ENCODE data around the gene KCNG4. TPM values are rescaled to one million over a fixed set of nuclear protein-coding genes. Genes with fewer than 3 reads are reported as not detected.

The KCNG4 gene
- polyA plus RNA-seq, 1 donor from 2014 or later = not detected

GRCh38 chr16:84281074-84281473 is 41.3 kb upstream of the KCNG4 start:
- Histone ChIP-seq H3K4me3 (ENCODE audit: low read length) (no peak overlapping the region), H3K27ac (ENCODE audit: low read length) (no peak overlapping the region), H3K4me2 (ENCODE audit: low read length) (no peak overlapping the region), H4K20me1 (ENCODE audit: insufficient read depth) (no peaks in the 10 kb centered on the region), H3K79me2 (replicated peaks; ENCODE audit: insufficient read depth, low read length) (no peaks in the 10 kb centered on the region), H3K9me2 (ENCODE audit: insufficient read depth, low read length) (no peaks in the 10 kb centered on the region), H3K36me3 (ENCODE audit: insufficient read depth, low read length) (no peaks in the 10 kb centered on the region), H3K9ac (ENCODE audit: low read length) (no peak overlapping the region), H3F3A (ENCODE audit: insufficient read depth, low read length, poor library complexity, severe bottlenecking) (no peaks in the 10 kb centered on the region), H3K27me3 (ENCODE audit: insufficient read depth, low read depth, low read length) (no peaks in the 10 kb centered on the region), H2AFZ (ENCODE audit: low read depth, low read length) (no peak overlapping the region), H3K9me3 (ENCODE audit: low read length) (no peaks in the 10 kb centered on the region)
- TF ChIP-seq TAF1 (IDR thresholded peaks at IDR 0.05; ENCODE audit: low read depth) = no peak
- TF ChIP-seq POLR2AphosphoS5 (IDR thresholded peaks at IDR 0.05) = no peak

- Histone ChIP-seq H2AFZ (ENCODE audit: low read depth, low read length) (no peak overlapping the region), H3K27me3 (ENCODE audit: insufficient read depth, low read depth, low read length) (no peaks in the 10 kb centered on the region), H3K9ac (ENCODE audit: low read length) (no peak overlapping the region), H3K4me2 (ENCODE audit: low read length) (no peak overlapping the region), H3K79me2 (replicated peaks; ENCODE audit: insufficient read depth, low read length) (no peaks in the 10 kb centered on the region), H3K36me3 (ENCODE audit: insufficient read depth, low read length) (no peaks in the 10 kb centered on the region), H4K20me1 (ENCODE audit: insufficient read depth) (no peaks in the 10 kb centered on the region), H3K9me2 (ENCODE audit: insufficient read depth, low read length) (no peaks in the 10 kb centered on the region), H3F3A (ENCODE audit: insufficient read depth, low read length, poor library complexity, severe bottlenecking) (no peaks in the 10 kb centered on the region), H3K9me3 (ENCODE audit: low read length) (no peaks in the 10 kb centered on the region), H3K4me3 (ENCODE audit: low read length) (no peak overlapping the region), H3K27ac (ENCODE audit: low read length) (no peak overlapping the region)
- TF ChIP-seq POLR2AphosphoS5 (IDR thresholded peaks at IDR 0.05) = no peak
- TF ChIP-seq EP300 (conservative IDR thresholded peaks at IDR 0.05; ENCODE audit: poor library complexity, severe bottlenecking) = no peak
- no peak for TF ChIP-seq SMC3 (conservative IDR thresholded peaks at IDR 0.05; ENCODE audit: poor library complexity)
- no peak for TF ChIP-seq MXI1 (conservative IDR thresholded peaks at IDR 0.05; ENCODE audit: poor library complexity, severe bottlenecking)
- no peak for TF ChIP-seq RAD21 (conservative IDR thresholded peaks at IDR 0.05)
- TF ChIP-seq EZH2 (IDR thresholded peaks at IDR 0.05; ENCODE audit: borderline replicate concordance, insufficient read depth, low read length, poor library complexity, severe bottlenecking) = no peak
- no peak for TF ChIP-seq CTCF (IDR thresholded peaks at IDR 0.05; ENCODE audit: poor library complexity, severe bottlenecking)
- no peak for TF ChIP-seq REST (IDR thresholded peaks at IDR 0.05; ENCODE audit: borderline replicate concordance)
These were observed 40.1 kb upstream of the KCNG4 start for GRCh38 chr16:84279881-84280280.

GRCh38 chr16:84278968-84279367 is 39.2 kb upstream of the KCNG4 start:
- Histone ChIP-seq H3K4me3 (ENCODE audit: low read length) (no peak overlapping the region), H3K27me3 (ENCODE audit: insufficient read depth, low read depth, low read length) (no peaks in the 10 kb centered on the region), H3K79me2 (replicated peaks; ENCODE audit: insufficient read depth, low read length) (no peaks in the 10 kb centered on the region), H3K27ac (ENCODE audit: low read length) (no peak overlapping the region), H3K4me2 (ENCODE audit: low read length) (no peak overlapping the region), H3K9me3 (ENCODE audit: low read length) (no peaks in the 10 kb centered on the region), H3K36me3 (ENCODE audit: insufficient read depth, low read length) (no peaks in the 10 kb centered on the region), H2AFZ (ENCODE audit: low read depth, low read length) (no peak overlapping the region), H4K20me1 (ENCODE audit: insufficient read depth) (no peaks in the 10 kb centered on the region), H3F3A (ENCODE audit: insufficient read depth, low read length, poor library complexity, severe bottlenecking) (no peaks in the 10 kb centered on the region), H3K9me2 (ENCODE audit: insufficient read depth, low read length) (no peaks in the 10 kb centered on the region), H3K9ac (ENCODE audit: low read length) (no peak overlapping the region)
- TF ChIP-seq MXI1 (conservative IDR thresholded peaks at IDR 0.05; ENCODE audit: poor library complexity, severe bottlenecking) (peak; percentile 16), EP300 (conservative IDR thresholded peaks at IDR 0.05; ENCODE audit: poor library complexity, severe bottlenecking) (no peak), RAD21 (conservative IDR thresholded peaks at IDR 0.05) (no peak)

All from neural cell (in vitro differentiated cells).